CD14-positive monocyte (primary cell): Measurements from ENCODE around the gene IRS2. TPM values are rescaled to one million over a fixed set of nuclear protein-coding genes. Genes with fewer than 3 reads are reported as not detected.

Experiments
- DNase-seq, 3 donors: peaks; one replicate each; pipeline ENCODE4 v3.0.0-alpha.2; 2011 to 2022
- H2AFZ ChIP-seq: 2 replicates; pipeline ENCODE4 v1.6.0; 2012; ENCODE audit warnings: mild to moderate bottlenecking, low read depth, low read length, inconsistent platforms; ENCODE audit not compliant: insufficient read depth, poor library complexity, severe bottlenecking
- H3K27ac ChIP-seq, 2 donors: 1 replicate in 1 of 2; 2 replicates in 1 of 2; pipeline ENCODE4 v1.5.1; 2012 to 2013; ENCODE audit warnings: low read length in 2 of 2, control low read depth in 1 of 2, inconsistent platforms in 1 of 2, low read depth in 1 of 2, mild to moderate bottlenecking in 1 of 2
- H3K27me3 ChIP-seq, 2 donors: one replicate each; pipeline versions ENCODE4 v1.6.0 to v1.6.1; 2011 to 2013; ENCODE audit warnings: low read length in 2 of 2; ENCODE audit not compliant: control insufficient read depth in 2 of 2, insufficient read depth in 2 of 2
- H3K36me3 ChIP-seq, 2 donors: replicated peaks in 1 of 2; 1 replicate in 1 of 2; 2 replicates in 1 of 2; pipeline versions ENCODE4 v1.5.1 to v1.6.1; 2012 to 2013; ENCODE audit warnings: low read length in 2 of 2, control low read depth in 1 of 2, inconsistent platforms in 1 of 2, mild to moderate bottlenecking in 1 of 2; ENCODE audit not compliant: insufficient read depth in 2 of 2, control insufficient read depth in 1 of 2
- H3K4me1 ChIP-seq, 2 donors: 1 replicate in 1 of 2; 2 replicates in 1 of 2; pipeline versions ENCODE4 v1.5.1 to v1.6.1; 2012 to 2013; ENCODE audit warnings: low read length in 2 of 2, control low read depth in 1 of 2, inconsistent platforms in 1 of 2, mild to moderate bottlenecking in 1 of 2, moderate library complexity in 1 of 2; ENCODE audit not compliant: insufficient read depth in 2 of 2, control insufficient read depth in 1 of 2
- H3K4me2 ChIP-seq: replicated peaks from 2 replicates; pipeline ENCODE3; 2012; ENCODE audit warnings: low read length, moderate library complexity, mild to moderate bottlenecking; ENCODE audit not compliant: poor library complexity, severe bottlenecking; ENCODE audit errors: extremely low read depth
- H3K4me3 ChIP-seq, 3 experiments: fragments of 200-600 bp in 1 of 3; sonication (generic) in 1 of 3; replicated peaks in 1 of 3; 1 replicate in 2 of 3; 2 replicates in 1 of 3; pipeline ENCODE4 v1.5.1; 2011 to 2013; ENCODE audit warnings: low read length in 3 of 3, mild to moderate bottlenecking in 3 of 3, control low read depth in 2 of 3, low read depth in 2 of 3, inconsistent platforms in 1 of 3, moderate library complexity in 1 of 3
- H3K79me2 ChIP-seq: 2 replicates; pipeline ENCODE4 v1.6.0; 2012; ENCODE audit warnings: mild to moderate bottlenecking, control low read depth, inconsistent platforms, low read length, moderate library complexity; ENCODE audit not compliant: insufficient read depth
- H3K9ac ChIP-seq: 2 replicates; pipeline ENCODE4 v1.6.0; 2017; ENCODE audit warnings: low read length, mild to moderate bottlenecking; ENCODE audit not compliant: insufficient read depth, poor library complexity, severe bottlenecking
- H3K9me3 ChIP-seq, 2 donors: replicated peaks in 1 of 2; 1 replicate in 1 of 2; 2 replicates in 1 of 2; pipeline versions ENCODE4 v1.5.1 to v1.6.1; 2012 to 2013; ENCODE audit warnings: low read length in 2 of 2, control low read depth in 1 of 2; ENCODE audit not compliant: control insufficient read depth in 1 of 2, insufficient read depth in 1 of 2
- H4K20me1 ChIP-seq: 2 replicates; pipeline ENCODE4 v1.6.0; 2012; ENCODE audit warnings: mild to moderate bottlenecking, low read length, control low read depth, moderate library complexity; ENCODE audit not compliant: insufficient read depth
- H3K27ac Mint-ChIP-seq, 7 donors: one replicate each; pipeline ENCODE4 v1.8.0; 2020; ENCODE audit warnings: mild to moderate bottlenecking in 7 of 7, mixed read lengths in 7 of 7, moderate library complexity in 6 of 7, inconsistent platforms in 2 of 7
- H3K27me3 Mint-ChIP-seq, 3 donors: one replicate each; pipeline ENCODE4 v1.8.0; 2021 to 2022; ENCODE audit warnings: low read depth in 3 of 3, mild to moderate bottlenecking in 3 of 3, mixed read lengths in 3 of 3, moderate library complexity in 3 of 3, inconsistent platforms in 1 of 3
- H3K36me3 Mint-ChIP-seq, 2 donors: one replicate each; pipeline ENCODE4 v1.8.0; 2020; ENCODE audit warnings: mixed read lengths in 2 of 2, inconsistent platforms in 1 of 2, mild to moderate bottlenecking in 1 of 2
- H3K4me1 Mint-ChIP-seq: one replicate; pipeline ENCODE4 v1.8.0; 2020; ENCODE audit warnings: mild to moderate bottlenecking, mixed read lengths
- H3K4me3 Mint-ChIP-seq, 2 donors: one replicate each; pipeline ENCODE4 v1.8.0; 2020; ENCODE audit warnings: mild to moderate bottlenecking in 2 of 2, mixed read lengths in 2 of 2, moderate library complexity in 1 of 2
- H3K9me3 Mint-ChIP-seq, 7 donors: one replicate each; pipeline ENCODE4 v1.8.0; 2020 to 2022; ENCODE audit warnings: mixed read lengths in 7 of 7, mild to moderate bottlenecking in 6 of 7, moderate library complexity in 6 of 7, inconsistent platforms in 2 of 7
- WGBS: methylation state at CpG from one replicate; pipeline ENCODE4 v1.1.5; 2013; ENCODE audit warnings: missing lambda C conversion rate; ENCODE audit not compliant: insufficient coverage; 5-methylcytosine and 5-hydroxymethylcytosine counted together
- intact Hi-C, 2 donors: fragments of 100-400 bp; cut with micrococcal nuclease; formaldehyde crosslinking; loops; one replicate each; pipeline versions ENCODE4 v1.15.0 to v1.15.1; 2023
- polyA plus RNA-seq, 3 donors: library from polyadenylated mRNA; depleted of rRNA in 1 of 3; unstranded in 2 of 3; stranded (reverse) in 1 of 3; fragments of 300-500 nt in 2 of 3; fragments of >200 nt in 1 of 3; fragmentation: Illumina TruSeq in 2 of 3; gene quantifications; 1 replicate in 2 of 3; 2 replicates in 1 of 3; pipeline ENCODE4 v1.2.3, GENCODE V29; 2012 to 2021
- TF ChIP-seq, protein P1 (sequence below): fragments of 200-600 bp; IDR thresholded peaks from one replicate; pipeline ENCODE4 v1.8.0; 2022; ENCODE audit warnings: antibody characterized with exemption, mild to moderate bottlenecking

Gene IRS2
- polyA plus RNA-seq, 3 donors = 2.4 to 27.1 (median 3.5) TPM

- H2AFZ ChIP-seq = peak overlapping the region; percentile 89
- DNase-seq = no peak
- TF ChIP-seq, protein P1, sequence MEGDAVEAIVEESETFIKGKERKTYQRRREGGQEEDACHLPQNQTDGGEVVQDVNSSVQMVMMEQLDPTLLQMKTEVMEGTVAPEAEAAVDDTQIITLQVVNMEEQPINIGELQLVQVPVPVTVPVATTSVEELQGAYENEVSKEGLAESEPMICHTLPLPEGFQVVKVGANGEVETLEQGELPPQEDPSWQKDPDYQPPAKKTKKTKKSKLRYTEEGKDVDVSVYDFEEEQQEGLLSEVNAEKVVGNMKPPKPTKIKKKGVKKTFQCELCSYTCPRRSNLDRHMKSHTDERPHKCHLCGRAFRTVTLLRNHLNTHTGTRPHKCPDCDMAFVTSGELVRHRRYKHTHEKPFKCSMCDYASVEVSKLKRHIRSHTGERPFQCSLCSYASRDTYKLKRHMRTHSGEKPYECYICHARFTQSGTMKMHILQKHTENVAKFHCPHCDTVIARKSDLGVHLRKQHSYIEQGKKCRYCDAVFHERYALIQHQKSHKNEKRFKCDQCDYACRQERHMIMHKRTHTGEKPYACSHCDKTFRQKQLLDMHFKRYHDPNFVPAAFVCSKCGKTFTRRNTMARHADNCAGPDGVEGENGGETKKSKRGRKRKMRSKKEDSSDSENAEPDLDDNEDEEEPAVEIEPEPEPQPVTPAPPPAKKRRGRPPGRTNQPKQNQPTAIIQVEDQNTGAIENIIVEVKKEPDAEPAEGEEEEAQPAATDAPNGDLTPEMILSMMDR = no peak
- H3K9ac ChIP-seq = peak overlapping the region; percentile 82
- H3K4me2 ChIP-seq = peak overlapping the region; percentile 96
- peaks cover 6 to 17% of the 10 kb centered on the region in 2 donors for H3K36me3 ChIP-seq
- H3K4me3 Mint-ChIP-seq = peak overlapping the region; percentile 87 to 93
- H3K4me1 ChIP-seq = peaks cover 32 to 65% of the 10 kb centered on the region in 2 donors
- H3K9me3 ChIP-seq = peaks cover 0 to 3% of the 10 kb centered on the region in 2 donors
- peak overlapping the region; percentile 40 to 74 for H3K27ac ChIP-seq
- H3K9me3 Mint-ChIP-seq = peaks cover 0 to 7% (median 2%) of the 10 kb centered on the region in 7 donors
- peak overlapping the region in 6 of 7 donors; percentile 76 to 91 (median 84) for H3K27ac Mint-ChIP-seq
- H3K4me1 Mint-ChIP-seq = peaks cover 37% of the 10 kb centered on the region
- intact Hi-C loops = loop anchor here (5.0 to 10.0 kb wide), 4 partner anchors 73 to 623 kb away; no protein-coding TSS in a partner anchor
- H3K27me3 ChIP-seq = no peaks in the 10 kb centered on the region
- peaks cover 5 to 13% of the 10 kb centered on the region in 2 donors for H3K36me3 Mint-ChIP-seq
- H3K4me3 ChIP-seq = peak overlapping the region; percentile 60 to 86 (median 67)
- peaks cover 31% of the 10 kb centered on the region for H4K20me1 ChIP-seq
- peaks cover 41% of the 10 kb centered on the region for H3K79me2 ChIP-seq
- H3K27me3 Mint-ChIP-seq = no peaks in the 10 kb centered on the region
- WGBS = 0% methylated on average over 75 of the region's 86 CpGs
Observed at GRCh38 chr13:109787135-109787954, 962 bp upstream of the IRS2 start.

- Histone ChIP-seq H2AFZ (no peak overlapping the region), H3K4me2 (peak overlapping the region; percentile 88)
Observed at GRCh38 chr13:109785892-109786450, 412 bp downstream of the IRS2 start.

More at GRCh38 chr13:109785892-109786450, 412 bp downstream of the IRS2 start:
- Mint-ChIP-seq H3K27ac (peak overlapping the region in 4 of 7 donors; percentile 31 to 77 (median 56)), H3K9me3 (peaks cover 0 to 7% (median 3%) of the 10 kb centered on the region in 7 donors), H3K4me3 (peak overlapping the region; percentile 85), H3K36me3 (peaks cover 13 to 23% of the 10 kb centered on the region in 2 donors), H3K27me3 (no peaks in the 10 kb centered on the region), H3K4me1 (peaks cover 39% of the 10 kb centered on the region)
- peaks cover 45% of the 10 kb centered on the region for H4K20me1 ChIP-seq
- TF ChIP-seq, protein P1 = no peak
- peaks cover 55% of the 10 kb centered on the region for H3K79me2 ChIP-seq
- H3K27ac ChIP-seq = peak overlapping the region in 1 of 2 donors; percentile 78
- H3K9me3 ChIP-seq = peaks cover 0 to 3% of the 10 kb centered on the region in 2 donors
- H3K27me3 ChIP-seq = no peaks in the 10 kb centered on the region
- peaks cover 44 to 73% of the 10 kb centered on the region in 2 donors for H3K4me1 ChIP-seq
- H3K36me3 ChIP-seq = peaks cover 14 to 31% of the 10 kb centered on the region in 2 donors
- H3K9ac ChIP-seq = peak overlapping the region; percentile 69
- peak overlapping the region; percentile 64 to 93 (median 73) for H3K4me3 ChIP-seq
- WGBS = under 1% methylated on average over 73 of the region's 88 CpGs
- peak in 1 of 3 donors; percentile 20 for DNase-seq
- intact Hi-C loops = loop anchor here (5.0 to 10.0 kb wide), 4 partner anchors 71 to 621 kb away; no protein-coding TSS in a partner anchor
